CD4-positive, alpha-beta memory T cell (primary cell): ENCODE measurements around the gene NBEA. TPM values are rescaled to one million over a fixed set of nuclear protein-coding genes. Genes with fewer than 3 reads are reported as not detected.

ENCODE experiments used
- CTCF ChIA-PET: fragments of 350-600 bp; sonication (Branson Sonifier 250); formaldehyde crosslinking; loops from one replicate; lab custom pipeline; 2021; ENCODE audit warnings: inconsistent platforms; ENCODE audit not compliant: partially characterized antibody; lab: Charles Lee
- POLR2A ChIA-PET: fragments of 350-600 bp; sonication (Branson Sonifier 250); formaldehyde crosslinking; loops from one replicate; lab custom pipeline; 2021; ENCODE audit not compliant: partially characterized antibody; lab: Charles Lee
- DNase-seq, 5 donors: peaks; one replicate each; pipeline versions ENCODE4 v3.0.0 to v3.0.0-alpha.2; 2020 to 2022; ENCODE audit warnings: mixed read lengths in 1 of 5
- H3K27ac ChIP-seq: one replicate; pipeline ENCODE4 v1.7.0; 2013; ENCODE audit warnings: low read depth, low read length
- H3K27me3 ChIP-seq: 2 replicates; pipeline ENCODE4 v1.7.0; 2013; ENCODE audit warnings: mild to moderate bottlenecking, low read length, moderate library complexity; ENCODE audit not compliant: insufficient read depth
- H3K36me3 ChIP-seq: 2 replicates; pipeline ENCODE4 v1.7.0; 2013; ENCODE audit warnings: mild to moderate bottlenecking, low read length, moderate library complexity; ENCODE audit not compliant: insufficient read depth
- H3K4me1 ChIP-seq: 2 replicates; pipeline ENCODE4 v1.7.0; 2013; ENCODE audit warnings: mild to moderate bottlenecking, low read length, moderate library complexity; ENCODE audit not compliant: insufficient read depth
- H3K4me3 ChIP-seq, 2 donors: one replicate each; pipeline ENCODE4 v1.7.0; 2013; ENCODE audit warnings: low read length in 2 of 2, mild to moderate bottlenecking in 1 of 2
- H3K9me3 ChIP-seq, 2 donors: one replicate each; pipeline ENCODE4 v1.7.0; 2013; ENCODE audit warnings: low read length in 2 of 2, control low read depth in 1 of 2; ENCODE audit not compliant: control insufficient read depth in 1 of 2
- H3K27ac Mint-ChIP-seq, 7 donors: one replicate each; pipeline ENCODE4 v1.8.0; 2020 to 2021; ENCODE audit warnings: mixed read lengths in 7 of 7, mild to moderate bottlenecking in 6 of 7, inconsistent platforms in 3 of 7, moderate library complexity in 3 of 7
- H3K27me3 Mint-ChIP-seq, 2 donors: one replicate each; pipeline ENCODE4 v1.8.0; 2020 to 2021; ENCODE audit warnings: mixed read lengths in 2 of 2
- H3K36me3 Mint-ChIP-seq, 2 donors: one replicate each; pipeline ENCODE4 v1.8.0; 2020 to 2021; ENCODE audit warnings: mixed read lengths in 2 of 2, inconsistent platforms in 1 of 2, mild to moderate bottlenecking in 1 of 2
- H3K4me1 Mint-ChIP-seq, 4 donors: one replicate each; pipeline ENCODE4 v1.8.0; 2020 to 2021; ENCODE audit warnings: mixed read lengths in 4 of 4, mild to moderate bottlenecking in 1 of 4
- H3K4me3 Mint-ChIP-seq, 8 donors: one replicate each; pipeline ENCODE4 v1.8.0; 2020 to 2021; ENCODE audit warnings: mixed read lengths in 8 of 8, mild to moderate bottlenecking in 7 of 8, moderate library complexity in 6 of 8, inconsistent platforms in 3 of 8
- H3K9me3 Mint-ChIP-seq, 8 donors: one replicate each; pipeline ENCODE4 v1.8.0; 2020 to 2021; ENCODE audit warnings: mixed read lengths in 8 of 8, mild to moderate bottlenecking in 5 of 8, inconsistent platforms in 3 of 8, moderate library complexity in 1 of 8
- intact Hi-C: fragments of 100-400 bp; cut with micrococcal nuclease; formaldehyde crosslinking; loops from one replicate; pipeline ENCODE4 v1.15.1; 2023
- polyA plus RNA-seq, 2 donors: library from polyadenylated mRNA; unstranded; fragments of 300-500 nt; fragmentation: Illumina TruSeq; gene quantifications; one replicate each; pipeline ENCODE4 v1.2.3, GENCODE V29; 2021
- total RNA-seq, 2 experiments: library from RNA; stranded (reverse); gene quantifications; one replicate each; pipeline ENCODE4 v1.2.3, GENCODE V29; 2021

Gene NBEA
- total and polyA plus RNA-seq, 4 experiments from 2014 or later, result 0.48 to 1.8 (median 1.1) TPM

DNA sequence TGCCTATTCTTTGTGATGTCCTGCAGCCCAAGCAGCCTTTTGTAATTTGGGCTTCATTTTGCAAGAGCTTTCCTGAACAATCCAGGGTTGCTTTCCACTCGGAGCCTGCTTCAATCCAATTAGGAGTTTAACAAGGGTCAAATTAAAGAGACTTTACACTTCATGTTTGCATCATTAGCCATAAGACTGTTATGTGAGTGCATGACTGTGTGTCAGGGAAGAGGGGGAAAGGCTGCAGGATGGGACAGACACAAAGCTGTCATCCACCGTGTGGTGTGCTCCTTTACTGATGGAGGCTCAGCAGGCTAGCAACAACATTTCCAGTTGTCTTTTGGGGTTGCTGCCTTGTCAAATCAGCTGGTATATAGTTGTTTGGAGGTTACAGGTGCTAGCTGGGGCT, 558.1 kb downstream of the NBEA start:
- POLR2A ChIA-PET, result no interaction called here

DNA sequence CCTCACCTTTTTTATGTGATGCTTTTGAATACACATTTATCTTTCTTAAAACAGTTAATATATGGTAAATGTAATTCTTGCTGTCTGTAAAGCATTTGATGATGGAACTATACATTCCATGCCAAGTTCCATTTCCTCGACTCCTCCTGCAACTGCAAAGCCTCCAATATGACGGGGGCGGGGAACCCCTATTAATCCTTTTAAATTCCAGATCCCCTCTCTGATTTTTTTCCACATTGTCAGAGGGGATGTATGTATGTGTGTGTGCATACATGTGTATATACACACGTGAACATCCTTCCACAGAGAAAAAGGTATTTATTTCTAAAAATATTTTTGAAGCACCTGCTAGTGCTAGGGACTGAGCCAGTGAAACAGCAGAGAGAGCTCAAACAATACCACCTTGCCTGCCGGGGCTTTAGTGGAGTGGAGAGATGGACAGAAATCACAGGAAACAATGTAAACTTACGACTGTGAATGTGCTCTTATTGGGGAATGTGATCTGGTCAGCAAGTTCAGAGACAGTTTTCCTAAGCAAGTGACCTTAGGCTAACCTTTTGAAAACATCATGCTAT, 559.7 kb downstream of the NBEA start:
- Mint-ChIP-seq H3K36me3 (no peaks in the 10 kb centered on the region), H3K27me3 (no peaks in the 10 kb centered on the region), H3K4me1 (no peaks in the 10 kb centered on the region), H3K9me3 (peaks cover 0 to 2% (median 0%) of the 10 kb centered on the region in 8 donors), H3K27ac (no peak overlapping the region), H3K4me3 (no peak overlapping the region)
- ChIA-PET CTCF (no interaction called here), POLR2A (no interaction called here)
- intact Hi-C loops, result no loop called here
- Histone ChIP-seq H3K4me3 (no peak overlapping the region), H3K27me3 (no peaks in the 10 kb centered on the region), H3K36me3 (no peaks in the 10 kb centered on the region), H3K27ac (no peak overlapping the region), H3K4me1 (no peaks in the 10 kb centered on the region), H3K9me3 (no peaks in the 10 kb centered on the region)
- no peak for DNase-seq

More for the DNA sequence above, 558.1 kb downstream of the NBEA start:
- H3K27me3 Mint-ChIP-seq, result no peaks in the 10 kb centered on the region
- H3K9me3 ChIP-seq, result no peaks in the 10 kb centered on the region
- intact Hi-C loops, result no loop called here
- H3K9me3 Mint-ChIP-seq, result peaks cover 0 to 3% (median under 1%) of the 10 kb centered on the region in 8 donors
- no peaks in the 10 kb centered on the region for H3K36me3 Mint-ChIP-seq
- no peaks in the 10 kb centered on the region for H3K4me1 Mint-ChIP-seq
- H3K4me1 ChIP-seq, result no peaks in the 10 kb centered on the region
- DNase-seq, result no peak
- H3K36me3 ChIP-seq, result no peaks in the 10 kb centered on the region
- CTCF ChIA-PET, result no interaction called here
- no peaks in the 10 kb centered on the region for H3K27me3 ChIP-seq
- no peak overlapping the region for H3K4me3 ChIP-seq
- H3K4me3 Mint-ChIP-seq, result no peak overlapping the region
- H3K27ac Mint-ChIP-seq, result no peak overlapping the region
- H3K27ac ChIP-seq, result no peak overlapping the region

DNA sequence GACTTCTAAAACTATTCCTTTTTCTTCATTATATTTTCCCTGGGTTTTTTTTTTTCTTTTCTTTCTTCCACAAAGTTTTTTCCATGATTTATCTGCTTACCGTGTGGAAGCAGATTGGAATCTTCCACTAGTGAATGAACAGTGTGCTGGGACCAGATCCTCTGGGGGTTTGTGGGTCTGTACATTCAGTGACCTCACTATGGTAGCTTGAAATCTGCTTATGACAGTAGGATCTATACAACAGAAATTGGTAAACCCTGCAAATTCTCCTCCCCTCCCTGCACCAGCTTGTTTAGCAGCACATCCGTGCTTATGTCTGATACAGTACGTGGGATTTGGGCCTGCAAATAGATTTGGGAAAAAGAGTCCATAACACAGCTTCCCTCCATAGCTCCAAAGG, 560.4 kb downstream of the NBEA start:
- POLR2A ChIA-PET, result no interaction called here
- Histone ChIP-seq H3K27me3 (no peaks in the 10 kb centered on the region), H3K4me1 (no peaks in the 10 kb centered on the region), H3K9me3 (no peaks in the 10 kb centered on the region), H3K27ac (no peak overlapping the region), H3K36me3 (no peaks in the 10 kb centered on the region), H3K4me3 (no peak overlapping the region)
- no peak overlapping the region for H3K27ac Mint-ChIP-seq
- no peak for DNase-seq
- intact Hi-C loops, result no loop called here
- H3K27me3 Mint-ChIP-seq, result no peaks in the 10 kb centered on the region
- CTCF ChIA-PET, result no interaction called here
- H3K9me3 Mint-ChIP-seq, result peaks cover 0 to 2% (median 0%) of the 10 kb centered on the region in 8 donors
- H3K36me3 Mint-ChIP-seq, result no peaks in the 10 kb centered on the region
- H3K4me1 Mint-ChIP-seq, result no peaks in the 10 kb centered on the region
- no peak overlapping the region for H3K4me3 Mint-ChIP-seq

DNA sequence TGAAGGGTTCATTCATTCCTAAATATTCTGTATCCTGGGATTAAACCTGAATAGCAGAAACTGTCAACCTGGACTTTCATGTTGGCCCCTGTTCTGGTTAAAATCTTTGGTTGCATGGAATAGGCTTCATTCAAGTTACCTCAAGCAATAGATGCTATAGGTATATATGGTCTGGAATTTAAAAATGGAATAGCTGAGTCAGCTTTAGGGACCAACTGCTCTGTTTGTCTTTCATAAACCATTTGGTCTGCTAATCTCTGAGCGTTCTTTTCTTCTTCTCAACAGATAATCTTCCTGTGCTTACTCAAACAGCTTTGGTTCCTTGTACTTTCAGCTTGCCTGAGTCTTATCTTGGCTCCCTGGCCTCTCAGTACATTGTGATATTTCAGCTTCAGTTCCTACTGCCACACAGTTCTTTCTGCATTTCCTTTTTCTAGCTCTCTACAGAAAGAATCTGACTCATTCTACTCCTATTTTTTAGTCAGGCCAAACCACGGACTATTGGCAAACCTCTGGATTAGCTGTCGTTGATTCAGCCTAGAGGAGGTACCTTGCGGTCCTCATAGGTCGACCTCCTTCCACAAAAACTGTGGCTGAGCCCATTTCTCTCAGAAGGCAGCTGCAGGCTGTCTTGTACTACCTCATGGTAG, 570.3 kb downstream of the NBEA start:
- DNase-seq, result no peak
- H3K27ac ChIP-seq, result no peak overlapping the region
- H3K9me3 ChIP-seq, result no peaks in the 10 kb centered on the region
- H3K4me3 ChIP-seq, result no peak overlapping the region
- Mint-ChIP-seq H3K4me1 (no peaks in the 10 kb centered on the region), H3K4me3 (no peak overlapping the region), H3K27me3 (no peaks in the 10 kb centered on the region), H3K36me3 (no peaks in the 10 kb centered on the region), H3K27ac (no peak overlapping the region), H3K9me3 (peaks cover 0 to 2% (median 0%) of the 10 kb centered on the region in 8 donors)
- intact Hi-C loops, result no loop called here
- ChIA-PET POLR2A (no interaction called here), CTCF (no interaction called here)
- no peaks in the 10 kb centered on the region for H3K36me3 ChIP-seq
- H3K27me3 ChIP-seq, result no peaks in the 10 kb centered on the region
- no peaks in the 10 kb centered on the region for H3K4me1 ChIP-seq

DNA sequence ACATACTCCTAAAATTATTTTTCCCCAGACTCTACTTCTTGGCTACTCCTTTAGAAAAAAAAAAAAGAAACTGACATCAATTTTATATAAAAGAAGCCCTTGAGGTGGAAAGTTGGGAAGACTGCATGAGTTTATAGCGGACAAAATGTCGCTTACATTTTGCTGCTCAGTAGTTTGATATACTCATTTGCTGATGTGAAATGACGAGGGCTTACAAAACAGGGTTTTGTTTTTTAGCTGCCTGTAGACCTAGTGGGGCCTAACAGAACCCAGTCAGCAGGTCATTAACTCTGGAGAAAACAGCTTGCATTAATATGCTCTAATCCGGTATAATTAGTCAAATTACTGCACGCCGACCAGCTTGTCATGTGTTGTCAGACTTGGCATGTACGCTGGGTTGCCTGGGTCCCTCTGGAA, 572.0 kb downstream of the NBEA start:
- H3K9me3 ChIP-seq, result no peaks in the 10 kb centered on the region
- no peak overlapping the region for H3K27ac Mint-ChIP-seq
- no peak overlapping the region for H3K27ac ChIP-seq
- CTCF ChIA-PET, result no interaction called here
- H3K4me1 ChIP-seq, result no peaks in the 10 kb centered on the region
- H3K36me3 Mint-ChIP-seq, result no peaks in the 10 kb centered on the region
- no peaks in the 10 kb centered on the region for H3K27me3 Mint-ChIP-seq
- peaks cover 0 to 2% (median 0%) of the 10 kb centered on the region in 8 donors for H3K9me3 Mint-ChIP-seq
- no peaks in the 10 kb centered on the region for H3K27me3 ChIP-seq
- H3K4me1 Mint-ChIP-seq, result no peaks in the 10 kb centered on the region
- DNase-seq, result no peak
- no peak overlapping the region for H3K4me3 Mint-ChIP-seq
- POLR2A ChIA-PET, result no interaction called here
- intact Hi-C loops, result no loop called here
- no peak overlapping the region for H3K4me3 ChIP-seq
- H3K36me3 ChIP-seq, result no peaks in the 10 kb centered on the region

DNA sequence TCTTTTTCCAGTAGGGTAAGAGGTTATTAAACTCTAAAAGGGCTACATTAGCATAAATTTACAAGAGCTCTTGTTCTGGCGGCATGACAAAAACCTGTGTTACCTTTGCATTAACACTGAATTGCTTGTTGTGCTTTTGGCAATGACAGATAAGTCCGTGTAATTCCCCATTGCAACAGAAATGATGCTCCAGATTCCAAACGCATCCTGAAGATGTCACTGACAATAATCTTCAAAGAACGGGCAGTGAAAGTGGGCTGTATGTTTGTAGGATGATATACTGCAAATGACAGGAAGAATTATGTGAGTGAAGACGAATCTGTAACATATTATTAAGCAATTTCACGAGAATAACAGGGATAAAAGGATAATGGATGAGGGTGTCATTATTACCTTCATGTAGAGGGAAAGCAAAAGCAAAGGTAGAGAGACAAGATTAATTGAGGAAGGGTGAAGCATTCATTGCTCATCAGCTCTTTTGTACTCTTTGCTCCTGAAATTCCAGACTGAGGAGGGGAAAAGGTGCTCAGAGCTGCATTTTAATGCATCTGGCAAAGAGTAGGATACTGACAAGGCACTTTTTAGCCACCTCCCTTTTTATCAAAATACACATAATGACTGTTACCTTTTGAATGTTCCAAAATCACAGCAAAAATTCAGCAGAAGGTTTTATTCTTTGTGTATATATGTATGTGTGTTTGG, 572.9 kb downstream of the NBEA start:
- DNase-seq, result no peak
- peaks cover 0 to 3% (median 0%) of the 10 kb centered on the region in 8 donors for H3K9me3 Mint-ChIP-seq
- intact Hi-C loops, result no loop called here
- CTCF ChIA-PET, result no interaction called here
- H3K4me3 ChIP-seq, result no peak overlapping the region
- H3K27me3 Mint-ChIP-seq, result no peaks in the 10 kb centered on the region
- no peaks in the 10 kb centered on the region for H3K4me1 ChIP-seq
- H3K36me3 ChIP-seq, result no peaks in the 10 kb centered on the region
- H3K27ac ChIP-seq, result no peak overlapping the region
- H3K9me3 ChIP-seq, result no peaks in the 10 kb centered on the region
- H3K4me3 Mint-ChIP-seq, result no peak overlapping the region
- H3K4me1 Mint-ChIP-seq, result no peaks in the 10 kb centered on the region
- no peaks in the 10 kb centered on the region for H3K27me3 ChIP-seq
- H3K27ac Mint-ChIP-seq, result no peak overlapping the region
- POLR2A ChIA-PET, result no interaction called here
- no peaks in the 10 kb centered on the region for H3K36me3 Mint-ChIP-seq

DNA sequence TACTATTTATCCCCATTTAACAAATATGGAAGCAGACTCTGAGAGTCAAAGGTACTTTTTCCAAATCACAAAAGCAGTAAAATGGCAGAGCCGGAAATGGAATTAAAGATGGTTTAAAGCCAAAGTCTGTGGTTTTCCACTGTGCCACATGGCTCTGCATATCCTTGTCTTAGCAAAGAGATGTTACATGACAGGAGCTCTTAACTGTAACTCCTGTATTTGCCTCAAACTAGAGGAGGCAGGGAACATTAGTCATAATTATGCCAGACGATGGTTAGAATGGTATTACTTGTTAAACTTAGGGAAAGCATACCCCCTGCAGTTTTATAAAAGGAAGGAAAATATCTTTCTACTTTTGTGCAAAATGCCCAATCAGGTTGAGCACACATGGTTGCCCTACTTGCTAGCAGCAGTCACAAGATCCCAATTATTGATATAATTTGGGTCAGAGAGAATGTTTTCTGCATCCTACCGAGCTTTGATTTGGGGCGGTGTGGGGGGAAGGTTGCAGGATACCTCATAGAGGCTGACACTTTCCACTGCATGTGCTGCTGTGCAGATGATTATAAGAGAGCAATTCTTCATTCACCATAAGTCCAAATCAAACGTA, 576.4 kb downstream of the NBEA start:
- Mint-ChIP-seq H3K9me3 (peaks cover 0 to 7% (median 2%) of the 10 kb centered on the region in 8 donors), H3K4me3 (no peak overlapping the region), H3K36me3 (no peaks in the 10 kb centered on the region), H3K27me3 (peaks cover 0 to 1% of the 10 kb centered on the region in 2 donors), H3K4me1 (no peaks in the 10 kb centered on the region), H3K27ac (no peak overlapping the region)
- Histone ChIP-seq H3K36me3 (no peaks in the 10 kb centered on the region), H3K27ac (no peak overlapping the region), H3K4me3 (no peak overlapping the region), H3K9me3 (no peaks in the 10 kb centered on the region), H3K4me1 (no peaks in the 10 kb centered on the region), H3K27me3 (no peaks in the 10 kb centered on the region)
- POLR2A ChIA-PET, result no interaction called here
- intact Hi-C loops, result no loop called here
- DNase-seq, result no peak
- CTCF ChIA-PET, result no interaction called here
